Thymus (tissue), 11 donors: ENCODE data around the gene ALG8. TPM values are rescaled to one million over a fixed set of nuclear protein-coding genes. Genes with fewer than 3 reads are reported as not detected.

ENCODE experiments used
- DNase-seq, 9 donors: peaks; one replicate each; pipeline ENCODE4 v3.0.0-alpha.2; 2013; ENCODE audit warnings: low spot score in 9 of 9, low read depth in 6 of 9, missing footprints in 1 of 9
- H3K27ac ChIP-seq, 2 donors: one replicate each; pipeline ENCODE4 v1.5.1; 2013; ENCODE audit warnings: control low read depth in 1 of 2, low read depth in 1 of 2, low read length in 1 of 2, mild to moderate bottlenecking in 1 of 2, moderate library complexity in 1 of 2
- H3K27me3 ChIP-seq, 2 donors: one replicate each; pipeline ENCODE4 v1.5.1; 2013; ENCODE audit warnings: low read length in 1 of 2; ENCODE audit not compliant: control insufficient read depth in 2 of 2, insufficient read depth in 1 of 2
- H3K36me3 ChIP-seq, 2 donors: one replicate each; pipeline ENCODE4 v1.5.1; 2013; ENCODE audit warnings: low read length in 1 of 2, mild to moderate bottlenecking in 1 of 2, moderate library complexity in 1 of 2; ENCODE audit not compliant: control insufficient read depth in 2 of 2, insufficient read depth in 2 of 2
- H3K4me1 ChIP-seq, 2 donors: one replicate each; pipeline ENCODE4 v1.5.1; 2013; ENCODE audit warnings: low read length in 2 of 2; ENCODE audit not compliant: control insufficient read depth in 2 of 2, insufficient read depth in 2 of 2
- H3K4me3 ChIP-seq, 2 donors: one replicate each; pipeline ENCODE4 v1.5.1; 2013; ENCODE audit warnings: low read length in 2 of 2, control low read depth in 1 of 2, mild to moderate bottlenecking in 1 of 2
- H3K9me3 ChIP-seq, 2 donors: one replicate each; pipeline ENCODE4 v1.5.1; 2013; ENCODE audit warnings: low read length in 1 of 2, mild to moderate bottlenecking in 1 of 2; ENCODE audit not compliant: control insufficient read depth in 2 of 2, insufficient read depth in 1 of 2
- WGBS: extraction: QIAGEN DNeasy Blood & Tissue Kit; methylation state at CpG from one replicate; pipeline ENCODE4 v1.1.7; 2013; 5-methylcytosine and 5-hydroxymethylcytosine counted together
- polyA plus RNA-seq: library from polyadenylated mRNA; stranded (reverse); fragments of 200-250 nt; gene quantifications from one replicate; pipeline ENCODE4 v1.2.3, GENCODE V29; 2013
- total RNA-seq: library from RNA; stranded (reverse); fragments of 120-200 nt; gene quantifications from one replicate; pipeline ENCODE4 v1.2.4, GENCODE V29; 2013
- donor health status: healthy.

Gene ALG8
- total and polyA plus RNA-seq, 2 donors, result 33.3 to 45.1 TPM

DNA sequence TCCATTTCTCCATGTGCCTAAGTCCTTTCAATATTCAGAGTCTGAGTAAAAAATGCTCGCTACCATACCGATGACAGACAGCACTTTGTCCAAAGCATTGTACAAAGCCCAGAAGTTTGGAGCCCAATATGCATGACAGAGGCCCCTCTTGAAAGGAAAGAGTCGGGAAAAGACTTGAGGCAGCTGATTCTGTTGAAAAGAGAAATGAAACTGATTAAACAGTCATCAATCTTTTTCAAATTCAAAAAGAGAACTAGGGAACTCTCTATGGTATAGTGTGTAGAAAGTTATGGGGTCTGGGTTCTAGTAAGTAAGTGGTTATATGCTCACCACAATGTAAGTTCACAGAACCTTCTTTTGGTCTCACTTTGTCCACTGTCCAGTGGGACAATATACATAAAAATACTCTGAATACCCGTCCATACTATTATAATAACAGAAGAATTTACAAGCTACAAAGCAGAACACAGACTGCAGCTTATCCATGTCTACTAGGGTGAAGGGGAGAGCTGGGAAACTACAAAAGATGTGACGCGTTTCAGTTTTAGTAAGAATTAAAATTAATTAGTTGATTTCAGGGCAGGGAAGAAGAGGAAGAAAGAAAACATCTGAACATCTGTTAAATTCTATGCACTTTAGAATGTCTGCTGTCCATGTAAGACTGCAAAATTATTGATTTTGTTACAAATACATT lies 26.7 kb downstream of the ALG8 start:
- no peak overlapping the region for H3K27ac ChIP-seq
- DNase-seq, result no peak
- no peaks in the 10 kb centered on the region for H3K9me3 ChIP-seq
- peaks cover 10 to 41% of the 10 kb centered on the region in 2 donors for H3K36me3 ChIP-seq
- no peak overlapping the region for H3K4me3 ChIP-seq
- no peaks in the 10 kb centered on the region for H3K27me3 ChIP-seq
- WGBS, result 87% methylated on average over 6 of the region's 6 CpGs
- no peaks in the 10 kb centered on the region for H3K4me1 ChIP-seq

DNA sequence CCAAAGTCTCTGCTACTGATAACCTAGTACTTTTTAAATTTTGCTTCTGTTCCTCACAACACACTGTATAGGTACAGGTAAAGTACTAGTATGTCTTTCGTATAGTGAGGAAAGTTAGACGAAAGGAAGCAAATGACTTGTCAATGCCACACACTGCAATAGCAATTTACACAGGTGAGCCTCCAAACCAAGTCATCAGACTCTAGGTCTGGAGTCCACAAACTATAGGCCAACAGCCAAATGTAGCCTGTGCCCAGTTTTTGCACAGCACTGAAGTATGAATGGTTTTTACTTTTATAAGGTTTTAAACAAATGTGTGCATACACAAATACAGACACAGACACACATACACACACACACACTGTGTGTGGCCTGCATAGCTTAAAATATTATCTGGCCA lies 28.1 kb downstream of the ALG8 start:
- Histone ChIP-seq H3K4me1 (no peaks in the 10 kb centered on the region), H3K9me3 (no peaks in the 10 kb centered on the region), H3K27ac (no peak overlapping the region), H3K4me3 (no peak overlapping the region), H3K27me3 (no peaks in the 10 kb centered on the region), H3K36me3 (peaks cover 10 to 43% of the 10 kb centered on the region in 2 donors)
- WGBS, result 99% methylated on average over 2 of the region's 2 CpGs
- no peak for DNase-seq

DNA sequence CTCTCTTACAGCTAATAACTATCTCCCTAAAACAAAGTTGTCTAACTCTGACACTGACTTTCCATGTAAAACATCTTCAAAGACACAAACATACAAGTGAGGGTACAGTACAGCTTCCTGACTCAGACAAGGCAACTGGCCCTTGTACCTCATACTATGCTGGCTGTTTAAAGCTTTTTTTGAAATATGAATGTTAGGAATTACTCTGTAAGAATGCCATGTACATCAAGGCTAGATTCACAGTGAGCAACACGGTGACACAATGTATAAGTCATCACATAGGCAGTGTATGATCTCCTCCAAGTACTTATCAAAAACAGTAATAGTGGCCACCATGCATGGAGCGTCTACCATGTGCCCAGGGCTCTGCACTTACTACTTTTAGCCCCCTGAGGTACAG lies 28.6 kb downstream of the ALG8 start:
- Histone ChIP-seq H3K4me1 (no peaks in the 10 kb centered on the region), H3K36me3 (peaks cover 10 to 43% of the 10 kb centered on the region in 2 donors), H3K27me3 (no peaks in the 10 kb centered on the region), H3K9me3 (no peaks in the 10 kb centered on the region), H3K27ac (no peak overlapping the region), H3K4me3 (no peak overlapping the region)
- WGBS, result over 99% methylated on average over 2 of the region's 2 CpGs
- DNase-seq, result no peak

DNA sequence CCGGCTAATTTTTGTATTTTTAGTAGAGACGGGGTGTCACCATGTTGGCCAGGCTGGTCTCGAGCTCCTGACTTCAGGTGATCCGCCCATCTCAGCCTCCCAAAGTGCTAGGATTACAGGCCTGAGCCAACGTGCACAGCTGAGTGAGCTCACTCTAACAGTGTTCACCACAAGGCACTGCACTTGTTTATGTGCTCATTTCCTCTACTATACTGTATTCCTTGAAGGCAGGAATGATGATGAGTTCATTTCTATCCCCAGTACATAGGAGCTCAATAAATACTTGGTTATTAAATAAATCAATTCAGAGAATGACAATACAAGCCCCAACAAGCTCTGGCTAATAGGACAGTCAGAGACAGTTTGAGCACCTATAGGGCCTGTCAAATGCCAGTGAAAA lies 29.1 kb downstream of the ALG8 start:
- H3K9me3 ChIP-seq, result no peaks in the 10 kb centered on the region
- no peaks in the 10 kb centered on the region for H3K27me3 ChIP-seq
- WGBS, result 95% methylated on average over 5 of the region's 5 CpGs
- peaks cover 10 to 43% of the 10 kb centered on the region in 2 donors for H3K36me3 ChIP-seq
- H3K4me3 ChIP-seq, result no peak overlapping the region
- DNase-seq, result no peak
- no peak overlapping the region for H3K27ac ChIP-seq
- H3K4me1 ChIP-seq, result no peaks in the 10 kb centered on the region

DNA sequence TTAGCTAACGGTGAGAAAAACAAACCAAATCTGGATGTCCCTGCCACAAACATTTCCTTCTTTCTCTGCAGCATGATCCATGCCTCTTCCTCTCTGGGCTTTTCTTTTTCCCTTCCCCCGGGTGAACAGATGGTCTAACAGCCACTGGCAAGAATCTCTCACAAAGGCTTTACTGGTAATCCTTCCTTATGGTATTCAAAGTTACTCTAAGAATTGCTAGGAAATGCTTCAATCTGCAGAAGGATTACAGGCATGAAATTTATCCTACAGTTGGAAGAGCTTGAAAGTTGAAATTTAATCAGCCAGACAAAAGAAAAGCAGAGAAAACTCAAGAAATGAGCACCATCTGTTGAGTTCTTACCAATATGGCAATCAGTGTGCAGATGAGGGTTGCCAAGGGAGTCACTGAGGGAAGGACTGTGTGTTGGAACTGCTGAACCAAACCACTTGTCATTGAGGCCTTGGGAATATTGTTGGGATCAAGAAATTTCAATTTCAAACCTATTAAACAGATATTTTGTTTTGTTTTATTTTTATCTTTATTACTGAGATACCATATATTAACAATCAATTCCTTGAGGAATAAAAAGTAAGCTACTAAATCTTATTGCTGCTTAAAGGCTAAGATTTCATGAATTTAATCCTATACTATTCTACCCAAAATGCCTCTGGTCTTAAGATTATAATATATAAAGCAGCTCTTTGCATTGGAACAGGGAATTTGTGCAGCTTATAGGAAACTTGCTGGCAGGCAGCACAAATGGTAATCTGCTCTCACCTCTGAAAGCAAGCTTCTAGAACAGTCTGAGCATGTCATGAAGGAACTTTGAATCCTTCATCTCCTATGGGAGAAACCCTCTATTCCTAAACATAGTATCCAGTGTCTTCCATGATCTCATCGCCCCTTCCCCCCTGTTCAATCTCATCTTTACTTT lies 30.1 kb downstream of the ALG8 start:
- 88% methylated on average over 3 of the region's 3 CpGs for WGBS
- no peak for DNase-seq
- peaks cover 10 to 45% of the 10 kb centered on the region in 2 donors for H3K36me3 ChIP-seq
- no peak overlapping the region for H3K27ac ChIP-seq
- no peaks in the 10 kb centered on the region for H3K9me3 ChIP-seq
- no peaks in the 10 kb centered on the region for H3K27me3 ChIP-seq
- no peaks in the 10 kb centered on the region for H3K4me1 ChIP-seq
- no peak overlapping the region for H3K4me3 ChIP-seq

DNA sequence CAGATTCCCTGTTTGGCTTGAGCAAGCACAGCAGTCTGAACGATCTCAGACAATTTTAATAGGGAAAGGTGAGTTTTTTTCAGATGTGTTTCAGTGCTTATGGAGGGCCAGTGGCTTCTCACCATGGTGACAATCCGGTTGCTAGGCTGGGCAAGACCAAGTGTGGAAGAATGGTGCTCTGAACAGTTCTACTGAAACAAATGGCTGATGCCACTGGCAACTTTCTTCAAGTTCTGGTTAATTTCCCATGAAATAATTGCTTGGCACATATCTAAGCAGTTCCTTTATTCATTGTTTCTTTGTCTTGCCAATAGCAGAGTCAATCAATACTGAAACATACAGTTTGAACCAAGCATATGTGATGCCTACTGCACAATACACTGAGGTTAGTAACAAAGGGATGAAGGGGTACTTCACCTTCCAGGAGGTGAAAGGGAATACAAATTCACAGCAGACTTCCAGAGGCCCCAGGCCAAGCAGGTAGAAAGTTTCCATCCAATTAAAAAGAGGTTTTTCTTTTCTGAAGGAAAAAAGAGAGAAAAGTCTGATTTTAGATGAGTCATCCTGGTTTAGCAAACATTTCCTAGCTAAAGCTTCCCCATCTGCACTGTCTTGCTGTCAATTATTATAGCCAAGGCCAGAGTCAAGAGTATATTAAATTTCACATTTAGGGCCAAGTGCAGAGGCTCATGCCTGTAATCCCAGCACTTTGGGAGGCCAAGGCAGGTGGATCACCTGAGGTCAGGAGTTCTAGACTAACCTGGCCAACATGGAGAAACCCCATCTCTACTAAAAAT lies 38.6 kb downstream of the ALG8 start:
- Histone ChIP-seq H3K9me3 (no peaks in the 10 kb centered on the region), H3K36me3 (peaks cover 10 to 15% of the 10 kb centered on the region in 2 donors)
- 97% methylated on average over 2 of the region's 2 CpGs for WGBS

DNA sequence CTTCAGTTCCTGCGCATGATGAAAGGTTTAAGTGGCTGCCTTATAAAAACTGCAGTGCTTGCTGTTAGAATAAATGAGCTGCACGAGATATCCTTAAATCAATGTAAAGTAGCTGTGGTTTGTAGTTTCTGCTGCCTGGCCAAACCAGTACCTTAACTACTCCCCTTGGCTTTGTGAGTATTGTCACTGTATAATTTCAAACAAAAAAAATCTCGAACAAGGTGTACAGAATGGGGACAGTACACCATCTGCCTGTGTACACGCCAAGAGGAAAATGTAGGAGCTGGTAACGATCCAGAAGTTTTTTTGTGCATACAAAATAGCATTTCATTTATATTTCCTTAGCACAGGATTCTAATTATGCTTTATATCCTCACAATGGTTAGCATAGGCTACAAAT lies 39.2 kb downstream of the ALG8 start:
- H3K4me1 ChIP-seq, result no peaks in the 10 kb centered on the region
- no peak for DNase-seq
- WGBS, result 79% methylated on average over 5 of the region's 5 CpGs
- no peak overlapping the region for H3K27ac ChIP-seq
- H3K36me3 ChIP-seq, result peaks cover 10 to 15% of the 10 kb centered on the region in 2 donors
- H3K9me3 ChIP-seq, result no peaks in the 10 kb centered on the region
- no peak overlapping the region for H3K4me3 ChIP-seq
- no peaks in the 10 kb centered on the region for H3K27me3 ChIP-seq

More for the DNA sequence above, 38.6 kb downstream of the ALG8 start:
- Histone ChIP-seq H3K27me3 (no peaks in the 10 kb centered on the region), H3K4me1 (no peaks in the 10 kb centered on the region), H3K4me3 (no peak overlapping the region), H3K27ac (no peak overlapping the region)
- no peak for DNase-seq

DNA sequence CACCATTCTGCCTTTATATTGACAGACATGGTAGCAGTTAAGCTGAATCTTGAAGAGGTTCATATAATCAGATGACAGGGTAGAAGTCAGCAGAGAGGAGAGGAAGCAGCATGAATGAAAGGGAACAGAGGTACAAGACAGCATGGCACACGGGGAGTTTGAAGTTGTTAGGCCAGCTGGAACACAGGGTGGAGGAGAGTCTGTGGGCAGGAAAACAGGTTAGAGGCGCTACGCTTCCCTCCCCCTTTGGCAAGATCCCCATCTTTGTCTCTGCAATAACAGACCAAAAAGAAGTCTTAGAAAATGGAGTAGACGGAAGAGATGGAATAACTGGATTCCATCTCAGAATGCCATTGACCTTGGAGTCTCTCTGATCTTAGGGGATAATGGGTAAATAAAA lies 39.8 kb downstream of the ALG8 start:
- Histone ChIP-seq H3K9me3 (no peaks in the 10 kb centered on the region), H3K36me3 (peaks cover 10 to 15% of the 10 kb centered on the region in 2 donors), H3K27me3 (no peaks in the 10 kb centered on the region), H3K4me3 (no peak overlapping the region), H3K4me1 (no peaks in the 10 kb centered on the region), H3K27ac (no peak overlapping the region)
- WGBS, result 97% methylated on average over 4 of the region's 4 CpGs
- no peak for DNase-seq
